GM18951 (cell line): ENCODE data around the gene NLGN1.

ENCODE experiments used
- POLR2A ChIP-seq: IDR thresholded peaks from 4 replicates; pipeline ENCODE4 v1.6.1; 2011; ENCODE audit warnings: mild to moderate bottlenecking; ENCODE audit not compliant: insufficient read length, insufficient read depth; ENCODE audit errors: extremely low read depth
- in situ Hi-C: fragments of 300-500 bp; cut with MboI; formaldehyde crosslinking; loops from one replicate; pipeline ENCODE4 v1.12.0; 2022; ENCODE audit warnings: low sequenced_read_pairs, mixed read lengths, inconsistent platforms; ENCODE audit not compliant: unreplicated experiment

The NLGN1 gene

GRCh38 chr3:174247687-174248152, 850.2 kb downstream of the NLGN1 start:
- in situ Hi-C loops, result no loop called here
- no peak for TF ChIP-seq POLR2A

- in situ Hi-C loops, result no loop called here
- no peak for TF ChIP-seq POLR2A
Observed at GRCh38 chr3:174251681-174252080, 854.1 kb downstream of the NLGN1 start.

- in situ Hi-C loops, result no loop called here
- TF ChIP-seq POLR2A, result no peak
Observed at GRCh38 chr3:174253196-174253823, 855.8 kb downstream of the NLGN1 start.

GRCh38 chr3:174253940-174254339, 856.4 kb downstream of the NLGN1 start:
- TF ChIP-seq POLR2A, result no peak
- in situ Hi-C loops, result no loop called here

GRCh38 chr3:174255454-174255853, 857.9 kb downstream of the NLGN1 start:
- in situ Hi-C loops, result no loop called here
- TF ChIP-seq POLR2A, result no peak

- in situ Hi-C loops, result no loop called here
- TF ChIP-seq POLR2A, result no peak
Observed at GRCh38 chr3:174266476-174266875, 868.9 kb downstream of the NLGN1 start.

GRCh38 chr3:174268061-174268460, 870.5 kb downstream of the NLGN1 start:
- in situ Hi-C loops, result no loop called here

GRCh38 chr3:174268586-174268985, 871.0 kb downstream of the NLGN1 start:
- no peak for TF ChIP-seq POLR2A
- in situ Hi-C loops, result no loop called here

More at GRCh38 chr3:174268061-174268460, 870.5 kb downstream of the NLGN1 start:
- no peak for TF ChIP-seq POLR2A

GRCh38 chr3:174270841-174271240, 873.3 kb downstream of the NLGN1 start:
- no peak for TF ChIP-seq POLR2A
- in situ Hi-C loops, result no loop called here

GRCh38 chr3:174275336-174275735, 877.8 kb downstream of the NLGN1 start:
- in situ Hi-C loops, result no loop called here
- TF ChIP-seq POLR2A, result no peak

GRCh38 chr3:174276826-174277225, 879.3 kb downstream of the NLGN1 start:
- no peak for TF ChIP-seq POLR2A
- in situ Hi-C loops, result no loop called here

- TF ChIP-seq POLR2A, result no peak
- in situ Hi-C loops, result no loop called here
Observed at GRCh38 chr3:174278094-174278493, 880.5 kb downstream of the NLGN1 start.

- no peak for TF ChIP-seq POLR2A
- in situ Hi-C loops, result no loop called here
Observed at GRCh38 chr3:174280186-174280585, 882.6 kb downstream of the NLGN1 start.

GRCh38 chr3:174285242-174285864, 887.8 kb downstream of the NLGN1 start:
- in situ Hi-C loops, result no loop called here
- no peak for TF ChIP-seq POLR2A
